ENCODE results near the gene C2CD3. TPM values are rescaled to one million over a fixed set of nuclear protein-coding genes. Genes with fewer than 3 reads are reported as not detected.

C2CD3 gene
- total RNA-seq, 1 donor from 2014 or later: 13.8 TPM

GRCh38 chr11:74057249-74058151 lies 113.3 kb downstream of the C2CD3 start:
- DNase-seq: no peak
- TF ChIP-seq CTCF (IDR thresholded peaks at IDR 0.05; ENCODE audit: borderline replicate concordance): no peak
- Histone ChIP-seq H3K4me3 (no peak overlapping the region), H3K27me3 (ENCODE audit: low read depth) (no peaks in the 10 kb centered on the region), H3K27ac (replicated peaks) (no peak overlapping the region), H3K4me1 (no peaks in the 10 kb centered on the region), H3K9me3 (replicated peaks) (peaks cover 5% of the 10 kb centered on the region), H3K36me3 (peaks cover 27% of the 10 kb centered on the region)
- intact Hi-C loops (cut with micrococcal nuclease): no loop called here

- Histone ChIP-seq H3K27ac (replicated peaks) (no peak overlapping the region), H3K4me1 (no peaks in the 10 kb centered on the region), H3K4me3 (no peak overlapping the region), H3K27me3 (ENCODE audit: low read depth) (no peaks in the 10 kb centered on the region), H3K36me3 (peaks cover 27% of the 10 kb centered on the region), H3K9me3 (replicated peaks) (no peaks in the 10 kb centered on the region)
- intact Hi-C loops (cut with micrococcal nuclease): no loop called here
- no peak for DNase-seq
- no peak for TF ChIP-seq CTCF (IDR thresholded peaks at IDR 0.05; ENCODE audit: borderline replicate concordance)
Observed at GRCh38 chr11:74055938-74056337, 114.9 kb downstream of the C2CD3 start.

GRCh38 chr11:74050465-74050864 lies 120.3 kb downstream of the C2CD3 start:
- no peak overlapping the region for H3K4me3 ChIP-seq
- no peak for TF ChIP-seq CTCF (IDR thresholded peaks at IDR 0.05; ENCODE audit: borderline replicate concordance)
- intact Hi-C loops (cut with micrococcal nuclease): no loop called here

DNA sequence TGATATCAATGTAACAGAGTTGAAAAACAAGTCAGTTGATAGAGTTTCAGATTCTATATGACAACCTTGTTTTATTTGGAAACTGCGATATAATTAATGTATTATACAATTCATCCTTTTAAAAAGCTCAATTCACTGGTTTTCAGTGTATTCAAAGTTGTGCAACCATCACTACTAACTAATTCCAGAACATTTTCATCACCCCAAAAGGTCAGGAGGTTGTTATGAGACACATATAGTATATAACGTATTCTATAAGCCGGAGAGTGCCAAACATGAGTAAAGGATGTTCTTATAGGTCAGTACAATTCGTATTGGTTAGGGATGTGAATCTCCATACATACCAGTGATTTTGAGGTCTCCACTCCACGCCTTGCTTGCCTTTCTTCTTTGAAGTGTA lies 121.8 kb downstream of the C2CD3 start:
- Histone ChIP-seq H3K27me3 (ENCODE audit: low read depth) (no peaks in the 10 kb centered on the region), H3K27ac (replicated peaks) (no peak overlapping the region), H3K4me3 (no peak overlapping the region), H3K4me1 (no peaks in the 10 kb centered on the region), H3K9me3 (replicated peaks) (no peaks in the 10 kb centered on the region), H3K36me3 (peaks cover 63% of the 10 kb centered on the region)
- intact Hi-C loops (cut with micrococcal nuclease): no loop called here
- DNase-seq: no peak
- TF ChIP-seq CTCF (IDR thresholded peaks at IDR 0.05; ENCODE audit: borderline replicate concordance): no peak

More at GRCh38 chr11:74050465-74050864, 120.3 kb downstream of the C2CD3 start:
- H3K9me3 ChIP-seq (replicated peaks): no peaks in the 10 kb centered on the region
- no peak for DNase-seq
- no peaks in the 10 kb centered on the region for H3K27me3 ChIP-seq (ENCODE audit: low read depth)
- no peak overlapping the region for H3K27ac ChIP-seq (replicated peaks)
- peaks cover 60% of the 10 kb centered on the region for H3K36me3 ChIP-seq
- H3K4me1 ChIP-seq: no peaks in the 10 kb centered on the region

DNA sequence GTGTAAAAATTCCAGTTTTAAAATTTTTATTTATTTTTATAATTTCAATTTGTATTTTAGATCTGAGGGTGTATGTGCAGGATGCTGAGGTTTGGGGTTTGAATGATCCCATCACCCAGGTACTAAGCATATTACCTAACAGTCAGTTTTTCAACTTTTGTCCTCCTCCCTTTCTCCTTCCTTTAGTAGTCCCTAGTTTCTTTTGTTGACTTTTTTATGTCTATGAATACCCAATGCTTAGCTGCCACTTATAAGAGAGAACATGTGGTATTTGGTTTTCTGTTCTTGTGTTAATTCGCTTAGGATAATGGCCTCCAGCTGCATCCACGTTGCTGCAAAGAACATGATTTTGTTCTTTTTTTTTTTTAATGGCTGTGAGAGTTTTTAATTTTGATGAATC lies 126.3 kb downstream of the C2CD3 start:
- intact Hi-C loops (cut with micrococcal nuclease): no loop called here
- Histone ChIP-seq H3K4me1 (no peaks in the 10 kb centered on the region), H3K9me3 (replicated peaks) (no peaks in the 10 kb centered on the region), H3K27ac (replicated peaks) (no peak overlapping the region), H3K36me3 (peaks cover 67% of the 10 kb centered on the region), H3K27me3 (ENCODE audit: low read depth) (no peaks in the 10 kb centered on the region), H3K4me3 (no peak overlapping the region)
- no peak for TF ChIP-seq CTCF (IDR thresholded peaks at IDR 0.05; ENCODE audit: borderline replicate concordance)
- DNase-seq: no peak
